ENCODE data around the gene FSIP1.

The FSIP1 gene

DNA sequence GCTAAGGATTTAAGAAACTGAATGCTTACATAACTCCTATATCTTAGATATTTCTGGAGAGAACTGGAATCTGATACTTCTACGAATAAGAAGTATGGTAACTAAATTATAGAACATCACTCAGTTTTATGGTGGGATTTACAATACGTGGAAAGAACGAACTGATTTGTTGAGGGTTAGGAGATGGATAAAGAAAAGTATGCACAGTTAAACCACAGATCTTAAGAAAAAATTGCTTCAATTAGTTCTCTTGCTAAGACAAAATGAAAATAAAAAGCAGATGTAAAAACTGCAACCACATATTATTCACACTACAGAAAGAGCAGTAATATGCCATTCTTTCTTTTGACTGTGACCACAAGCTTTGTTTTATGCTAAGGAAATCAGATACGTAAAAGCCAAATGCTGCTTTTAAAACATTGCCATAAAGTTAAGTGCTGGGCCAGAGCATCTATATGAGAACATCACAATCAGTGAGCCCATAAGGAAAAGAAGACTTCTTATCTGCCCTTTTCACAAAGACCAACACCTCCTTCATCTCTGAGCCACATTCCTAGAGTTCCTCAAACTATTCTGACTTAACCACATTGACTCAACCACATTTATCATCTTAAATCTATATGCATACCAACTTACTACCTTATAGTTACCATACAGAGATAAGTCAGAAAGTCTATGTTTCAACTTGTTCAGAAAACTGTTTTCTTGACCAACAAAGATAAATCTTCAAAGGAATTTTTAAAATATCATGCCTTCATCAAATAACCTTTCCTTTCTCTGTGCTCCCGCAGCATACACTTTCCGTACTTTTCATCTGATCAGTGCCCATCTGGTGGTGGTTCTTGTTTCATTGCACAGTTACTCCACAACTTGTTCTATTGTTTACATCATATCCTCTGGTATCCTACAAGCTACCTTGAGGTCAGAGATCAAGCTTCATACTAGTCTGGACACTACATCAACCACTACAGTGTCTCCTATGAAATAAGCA is 61.7 kb downstream of the FSIP1 start:
- TF ChIP-seq, protein P1, sequence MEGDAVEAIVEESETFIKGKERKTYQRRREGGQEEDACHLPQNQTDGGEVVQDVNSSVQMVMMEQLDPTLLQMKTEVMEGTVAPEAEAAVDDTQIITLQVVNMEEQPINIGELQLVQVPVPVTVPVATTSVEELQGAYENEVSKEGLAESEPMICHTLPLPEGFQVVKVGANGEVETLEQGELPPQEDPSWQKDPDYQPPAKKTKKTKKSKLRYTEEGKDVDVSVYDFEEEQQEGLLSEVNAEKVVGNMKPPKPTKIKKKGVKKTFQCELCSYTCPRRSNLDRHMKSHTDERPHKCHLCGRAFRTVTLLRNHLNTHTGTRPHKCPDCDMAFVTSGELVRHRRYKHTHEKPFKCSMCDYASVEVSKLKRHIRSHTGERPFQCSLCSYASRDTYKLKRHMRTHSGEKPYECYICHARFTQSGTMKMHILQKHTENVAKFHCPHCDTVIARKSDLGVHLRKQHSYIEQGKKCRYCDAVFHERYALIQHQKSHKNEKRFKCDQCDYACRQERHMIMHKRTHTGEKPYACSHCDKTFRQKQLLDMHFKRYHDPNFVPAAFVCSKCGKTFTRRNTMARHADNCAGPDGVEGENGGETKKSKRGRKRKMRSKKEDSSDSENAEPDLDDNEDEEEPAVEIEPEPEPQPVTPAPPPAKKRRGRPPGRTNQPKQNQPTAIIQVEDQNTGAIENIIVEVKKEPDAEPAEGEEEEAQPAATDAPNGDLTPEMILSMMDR (IDR thresholded peaks at IDR 0.05), result no peak
- Histone ChIP-seq H3K36me3 (no peaks in the 10 kb centered on the region), H3K9me3 (no peaks in the 10 kb centered on the region), H3K27me3 (no peaks in the 10 kb centered on the region), H3K4me3 (ENCODE audit: low read depth in 1 of 2, low read length in 1 of 2) (no peak overlapping the region), H3K4me1 (ENCODE audit: control insufficient read depth in 1 of 2, insufficient read depth in 1 of 2, low read depth in 1 of 2, low read length in 1 of 2) (no peaks in the 10 kb centered on the region), H3K27ac (no peak overlapping the region)

DNA sequence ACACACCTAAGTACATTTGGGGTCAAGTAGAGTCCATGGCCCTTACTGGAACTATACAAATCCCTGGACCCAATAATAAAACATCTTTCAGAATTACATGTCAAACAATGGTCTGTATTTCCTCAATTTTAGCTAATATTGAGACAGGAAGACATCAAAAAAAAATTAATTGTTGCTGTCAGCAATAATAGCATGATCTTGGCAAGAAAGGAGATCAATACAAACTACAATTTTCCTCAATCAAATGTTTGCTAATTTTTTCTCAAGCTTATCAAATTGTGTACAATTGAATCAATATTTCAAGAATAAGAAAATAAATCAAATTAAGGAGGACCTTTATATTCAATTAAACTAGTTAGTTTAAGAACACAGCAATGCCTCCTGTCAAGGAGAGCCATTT is 62.6 kb downstream of the FSIP1 start:
- no peak overlapping the region for H3K27ac ChIP-seq
- no peaks in the 10 kb centered on the region for H3K27me3 ChIP-seq
- TF ChIP-seq, protein P1 (IDR thresholded peaks at IDR 0.05), result no peak
- no peak overlapping the region for H3K4me3 ChIP-seq (ENCODE audit: low read depth in 1 of 2, low read length in 1 of 2)
- no peaks in the 10 kb centered on the region for H3K4me1 ChIP-seq (ENCODE audit: control insufficient read depth in 1 of 2, insufficient read depth in 1 of 2, low read depth in 1 of 2, low read length in 1 of 2)
- no peaks in the 10 kb centered on the region for H3K9me3 ChIP-seq
- H3K36me3 ChIP-seq, result no peaks in the 10 kb centered on the region

DNA sequence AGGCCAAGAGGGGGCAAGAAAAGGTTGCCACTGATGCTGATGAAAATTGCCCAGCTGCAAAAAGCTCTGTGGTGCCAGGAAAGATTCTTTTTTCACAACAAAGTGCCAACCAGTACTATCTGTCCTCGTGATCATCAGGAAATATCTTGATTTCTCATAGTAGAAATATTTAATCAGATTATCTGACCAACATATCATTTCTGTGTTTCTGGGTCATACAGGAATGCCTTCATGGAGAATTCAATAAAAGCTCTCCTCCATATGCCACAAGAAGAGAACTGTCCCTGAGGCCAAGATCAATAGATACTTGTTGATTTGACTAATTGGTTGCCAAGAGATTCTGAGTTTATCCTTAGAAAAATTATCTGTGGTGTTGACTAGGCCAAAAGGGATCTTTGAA is 63.5 kb downstream of the FSIP1 start:
- Histone ChIP-seq H3K4me3 (ENCODE audit: low read depth in 1 of 2, low read length in 1 of 2) (no peak overlapping the region), H3K36me3 (no peaks in the 10 kb centered on the region), H3K4me1 (ENCODE audit: control insufficient read depth in 1 of 2, insufficient read depth in 1 of 2, low read depth in 1 of 2, low read length in 1 of 2) (no peaks in the 10 kb centered on the region), H3K27me3 (no peaks in the 10 kb centered on the region), H3K27ac (no peak overlapping the region), H3K9me3 (no peaks in the 10 kb centered on the region)
- TF ChIP-seq, protein P1 (IDR thresholded peaks at IDR 0.05), result no peak

DNA sequence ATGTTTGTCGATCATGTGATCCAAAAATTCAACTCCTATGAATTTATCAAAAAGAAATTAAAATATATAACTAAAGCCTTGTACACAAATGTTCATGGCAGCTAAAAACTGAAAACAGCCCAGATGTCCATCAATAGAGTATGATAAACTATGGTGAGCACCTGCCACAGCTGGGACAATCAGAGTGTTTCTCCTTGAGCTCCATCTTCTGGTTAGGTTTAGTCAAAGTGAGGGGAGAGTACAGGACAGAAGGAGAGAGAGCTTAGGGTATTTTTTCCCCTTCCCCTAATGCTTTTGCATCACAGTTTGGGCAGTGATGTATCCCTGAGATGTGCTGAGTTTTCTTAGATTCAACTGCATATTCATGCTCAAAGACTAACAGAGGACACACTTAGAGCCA is 65.5 kb downstream of the FSIP1 start:
- no peaks in the 10 kb centered on the region for H3K4me1 ChIP-seq (ENCODE audit: control insufficient read depth in 1 of 2, insufficient read depth in 1 of 2, low read depth in 1 of 2, low read length in 1 of 2)
- TF ChIP-seq, protein P1 (IDR thresholded peaks at IDR 0.05), result no peak
- H3K4me3 ChIP-seq (ENCODE audit: low read depth in 1 of 2, low read length in 1 of 2), result no peak overlapping the region

DNA sequence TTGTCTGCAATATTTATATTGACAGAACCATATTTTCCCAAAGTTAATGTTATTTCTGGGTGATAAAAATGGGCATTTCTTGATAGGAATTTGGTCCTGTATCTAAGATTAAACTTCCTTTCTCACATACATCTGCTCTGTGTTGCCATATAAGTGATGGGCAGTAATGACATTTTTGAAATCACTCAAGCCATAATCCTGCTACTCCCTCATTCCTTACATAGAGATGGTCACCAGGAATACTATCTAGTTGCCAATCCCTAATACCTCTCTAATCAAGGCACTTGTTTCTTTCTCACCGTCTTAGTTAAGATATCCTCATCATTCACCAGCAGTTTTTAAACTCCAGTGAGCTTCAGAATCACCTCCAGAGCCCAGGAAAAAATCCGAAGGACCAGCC is 68.4 kb downstream of the FSIP1 start:
- no peaks in the 10 kb centered on the region for H3K4me1 ChIP-seq (ENCODE audit: control insufficient read depth in 1 of 2, insufficient read depth in 1 of 2, low read depth in 1 of 2, low read length in 1 of 2)
- H3K4me3 ChIP-seq (ENCODE audit: low read depth in 1 of 2, low read length in 1 of 2), result no peak overlapping the region
- H3K27ac ChIP-seq, result no peak overlapping the region
- TF ChIP-seq, protein P1 (IDR thresholded peaks at IDR 0.05), result no peak
- H3K27me3 ChIP-seq, result no peaks in the 10 kb centered on the region
- no peaks in the 10 kb centered on the region for H3K9me3 ChIP-seq
- H3K36me3 ChIP-seq, result no peaks in the 10 kb centered on the region

More for the DNA sequence above, 65.5 kb downstream of the FSIP1 start:
- Histone ChIP-seq H3K27me3 (no peaks in the 10 kb centered on the region), H3K36me3 (no peaks in the 10 kb centered on the region), H3K9me3 (no peaks in the 10 kb centered on the region), H3K27ac (no peak overlapping the region)
